ENCODE measurements around the gene GRIK1.

Gene GRIK1

GRCh38 chr21:29797155-29797554 is 142.6 kb downstream of the GRIK1 start:
- H2AFZ ChIP-seq (ENCODE audit: low read length) = peak overlapping the region; percentile 41
- no peak overlapping the region for H3K4ac ChIP-seq (ENCODE audit: low read length)
- H3K79me1 ChIP-seq (ENCODE audit: low read depth, low read length) = no peaks in the 10 kb centered on the region
- H3K18ac ChIP-seq (ENCODE audit: low read length) = no peak overlapping the region
- peaks cover 0 to 3% of the 10 kb centered on the region in 2 donors for H3K4me1 ChIP-seq (ENCODE audit: control insufficient read depth in 2 of 2, insufficient read depth in 1 of 2, low read depth in 1 of 2, low read length in 2 of 2)
- H3K36me3 ChIP-seq (replicated peaks in 1 of 2; ENCODE audit: control insufficient read depth in 2 of 2, insufficient read depth in 2 of 2, low read length in 2 of 2) = no peaks in the 10 kb centered on the region
- H3K4me2 ChIP-seq (ENCODE audit: insufficient read depth, low read length, poor library complexity, severe bottlenecking) = no peak overlapping the region
- no peaks in the 10 kb centered on the region for H3K27me3 ChIP-seq (ENCODE audit: control insufficient read depth in 3 of 3, insufficient read depth in 3 of 3, low read depth in 1 of 3, low read length in 3 of 3)
- H3K27ac ChIP-seq (replicated peaks; ENCODE audit: low read length) = no peak overlapping the region
- H3K23ac ChIP-seq (ENCODE audit: low read depth, low read length, poor library complexity) = no peak overlapping the region
- no peak for DNase-seq (ENCODE audit: low spot score)
- H3K14ac ChIP-seq (ENCODE audit: low read length) = no peak overlapping the region
- H3K9me3 ChIP-seq (replicated peaks in 1 of 2; ENCODE audit: control insufficient read depth in 2 of 2, insufficient read depth in 1 of 2, low read depth in 1 of 2, low read length in 2 of 2) = no peaks in the 10 kb centered on the region
- H4K91ac ChIP-seq (ENCODE audit: low read depth, low read length, poor library complexity) = no peak overlapping the region
- no peak overlapping the region for H4K8ac ChIP-seq (ENCODE audit: low read depth, low read length)
- H2AK5ac ChIP-seq (ENCODE audit: low read depth, low read length) = no peak overlapping the region
- WGBS, 2 donors (ENCODE audit: extremely low coverage in 2 of 2, insufficient read length in 2 of 2, insufficient replicate concordance in 1 of 2) = no CpG with 5 or more reads among the region's 3 CpGs
- no peak overlapping the region for H2BK15ac ChIP-seq (ENCODE audit: low read length)
- no peak overlapping the region for H3K4me3 ChIP-seq (ENCODE audit: low read length in 2 of 2)
- H3K9ac ChIP-seq (ENCODE audit: low read depth, low read length, poor library complexity) = no peak overlapping the region
- no peak overlapping the region for H2BK120ac ChIP-seq (ENCODE audit: low read depth, low read length)
- H2BK5ac ChIP-seq (ENCODE audit: low read length) = no peak overlapping the region
- no peak overlapping the region for H2BK12ac ChIP-seq (ENCODE audit: low read length)

- Histone ChIP-seq H3K14ac (ENCODE audit: low read length) (no peak overlapping the region), H2BK5ac (ENCODE audit: low read length) (no peak overlapping the region), H2AFZ (ENCODE audit: low read length) (peak overlapping the region; percentile 76), H3K79me1 (ENCODE audit: low read depth, low read length) (no peaks in the 10 kb centered on the region), H3K23ac (ENCODE audit: low read depth, low read length, poor library complexity) (no peak overlapping the region), H2AK5ac (ENCODE audit: low read depth, low read length) (no peak overlapping the region), H2BK12ac (ENCODE audit: low read length) (no peak overlapping the region), H3K4me3 (ENCODE audit: low read length in 2 of 2) (no peak overlapping the region), H2BK15ac (ENCODE audit: low read length) (no peak overlapping the region), H3K27ac (replicated peaks; ENCODE audit: low read length) (no peak overlapping the region), H3K9me3 (replicated peaks in 1 of 2; ENCODE audit: control insufficient read depth in 2 of 2, insufficient read depth in 1 of 2, low read depth in 1 of 2, low read length in 2 of 2) (no peaks in the 10 kb centered on the region), H3K36me3 (replicated peaks in 1 of 2; ENCODE audit: control insufficient read depth in 2 of 2, insufficient read depth in 2 of 2, low read length in 2 of 2) (no peaks in the 10 kb centered on the region), H3K18ac (ENCODE audit: low read length) (no peak overlapping the region), H3K4me2 (ENCODE audit: insufficient read depth, low read length, poor library complexity, severe bottlenecking) (no peak overlapping the region), H4K91ac (ENCODE audit: low read depth, low read length, poor library complexity) (no peak overlapping the region), H4K8ac (ENCODE audit: low read depth, low read length) (no peak overlapping the region), H3K9ac (ENCODE audit: low read depth, low read length, poor library complexity) (no peak overlapping the region), H3K4ac (ENCODE audit: low read length) (no peak overlapping the region), H3K4me1 (ENCODE audit: control insufficient read depth in 2 of 2, insufficient read depth in 1 of 2, low read depth in 1 of 2, low read length in 2 of 2) (peaks cover 0 to 3% of the 10 kb centered on the region in 2 donors), H2BK120ac (ENCODE audit: low read depth, low read length) (no peak overlapping the region), H3K27me3 (ENCODE audit: control insufficient read depth in 3 of 3, insufficient read depth in 3 of 3, low read depth in 1 of 3, low read length in 3 of 3) (no peaks in the 10 kb centered on the region)
- no peak for DNase-seq (ENCODE audit: low spot score)
- no CpG with 5 or more reads among the region's 4 CpGs for WGBS, 2 donors (ENCODE audit: extremely low coverage in 2 of 2, insufficient read length in 2 of 2, insufficient replicate concordance in 1 of 2)
These were observed 146.1 kb downstream of the GRIK1 start for GRCh38 chr21:29793712-29794111.

GRCh38 chr21:29789393-29789792 is 150.4 kb downstream of the GRIK1 start:
- no peak overlapping the region for H3K4me3 ChIP-seq (ENCODE audit: low read length in 2 of 2)
- H2BK120ac ChIP-seq (ENCODE audit: low read depth, low read length) = no peak overlapping the region
- no peak overlapping the region for H2BK12ac ChIP-seq (ENCODE audit: low read length)
- DNase-seq (ENCODE audit: low spot score) = no peak
- H3K18ac ChIP-seq (ENCODE audit: low read length) = no peak overlapping the region
- H2AK5ac ChIP-seq (ENCODE audit: low read depth, low read length) = no peak overlapping the region
- no peak overlapping the region for H3K4me2 ChIP-seq (ENCODE audit: insufficient read depth, low read length, poor library complexity, severe bottlenecking)
- no peak overlapping the region for H3K23ac ChIP-seq (ENCODE audit: low read depth, low read length, poor library complexity)
- H3K9me3 ChIP-seq (replicated peaks in 1 of 2; ENCODE audit: control insufficient read depth in 2 of 2, insufficient read depth in 1 of 2, low read depth in 1 of 2, low read length in 2 of 2) = no peaks in the 10 kb centered on the region
- H3K36me3 ChIP-seq (replicated peaks in 1 of 2; ENCODE audit: control insufficient read depth in 2 of 2, insufficient read depth in 2 of 2, low read length in 2 of 2) = no peaks in the 10 kb centered on the region
- no peaks in the 10 kb centered on the region for H3K27me3 ChIP-seq (ENCODE audit: control insufficient read depth in 3 of 3, insufficient read depth in 3 of 3, low read depth in 1 of 3, low read length in 3 of 3)
- H4K8ac ChIP-seq (ENCODE audit: low read depth, low read length) = no peak overlapping the region
- no peak overlapping the region for H2BK5ac ChIP-seq (ENCODE audit: low read length)
- no peak overlapping the region for H4K91ac ChIP-seq (ENCODE audit: low read depth, low read length, poor library complexity)
- no peak overlapping the region for H3K4ac ChIP-seq (ENCODE audit: low read length)
- H3K9ac ChIP-seq (ENCODE audit: low read depth, low read length, poor library complexity) = no peak overlapping the region
- H2AFZ ChIP-seq (ENCODE audit: low read length) = no peak overlapping the region
- H2BK15ac ChIP-seq (ENCODE audit: low read length) = no peak overlapping the region
- peaks cover 0 to 2% of the 10 kb centered on the region in 2 donors for H3K4me1 ChIP-seq (ENCODE audit: control insufficient read depth in 2 of 2, insufficient read depth in 1 of 2, low read depth in 1 of 2, low read length in 2 of 2)
- no peak overlapping the region for H3K14ac ChIP-seq (ENCODE audit: low read length)
- WGBS, 2 donors (ENCODE audit: extremely low coverage in 2 of 2, insufficient read length in 2 of 2, insufficient replicate concordance in 1 of 2) = no CpG with 5 or more reads among the region's 3 CpGs
- H3K79me1 ChIP-seq (ENCODE audit: low read depth, low read length) = no peaks in the 10 kb centered on the region
- no peak overlapping the region for H3K27ac ChIP-seq (replicated peaks; ENCODE audit: low read length)

GRCh38 chr21:29788752-29789151 is 151.0 kb downstream of the GRIK1 start:
- Histone ChIP-seq H4K91ac (ENCODE audit: low read depth, low read length, poor library complexity) (no peak overlapping the region), H3K79me1 (ENCODE audit: low read depth, low read length) (no peaks in the 10 kb centered on the region), H3K4ac (ENCODE audit: low read length) (no peak overlapping the region), H3K4me3 (ENCODE audit: low read length in 2 of 2) (no peak overlapping the region), H2BK120ac (ENCODE audit: low read depth, low read length) (no peak overlapping the region), H2AFZ (ENCODE audit: low read length) (no peak overlapping the region), H3K36me3 (replicated peaks in 1 of 2; ENCODE audit: control insufficient read depth in 2 of 2, insufficient read depth in 2 of 2, low read length in 2 of 2) (no peaks in the 10 kb centered on the region), H2AK5ac (ENCODE audit: low read depth, low read length) (no peak overlapping the region), H2BK12ac (ENCODE audit: low read length) (no peak overlapping the region), H2BK15ac (ENCODE audit: low read length) (no peak overlapping the region), H3K4me2 (ENCODE audit: insufficient read depth, low read length, poor library complexity, severe bottlenecking) (no peak overlapping the region), H3K9me3 (replicated peaks in 1 of 2; ENCODE audit: control insufficient read depth in 2 of 2, insufficient read depth in 1 of 2, low read depth in 1 of 2, low read length in 2 of 2) (no peaks in the 10 kb centered on the region), H4K8ac (ENCODE audit: low read depth, low read length) (no peak overlapping the region), H3K9ac (ENCODE audit: low read depth, low read length, poor library complexity) (no peak overlapping the region), H3K4me1 (ENCODE audit: control insufficient read depth in 2 of 2, insufficient read depth in 1 of 2, low read depth in 1 of 2, low read length in 2 of 2) (peaks cover 0 to 2% of the 10 kb centered on the region in 2 donors), H3K23ac (ENCODE audit: low read depth, low read length, poor library complexity) (no peak overlapping the region), H2BK5ac (ENCODE audit: low read length) (no peak overlapping the region), H3K27ac (replicated peaks; ENCODE audit: low read length) (no peak overlapping the region), H3K14ac (ENCODE audit: low read length) (no peak overlapping the region), H3K18ac (ENCODE audit: low read length) (no peak overlapping the region), H3K27me3 (ENCODE audit: control insufficient read depth in 3 of 3, insufficient read depth in 3 of 3, low read depth in 1 of 3, low read length in 3 of 3) (no peaks in the 10 kb centered on the region)
- no peak for DNase-seq (ENCODE audit: low spot score)
- WGBS, 2 donors (ENCODE audit: extremely low coverage in 2 of 2, insufficient read length in 2 of 2, insufficient replicate concordance in 1 of 2) = no CpG with 5 or more reads among the region's 2 CpGs

Data from neuronal stem cell (in vitro differentiated cells).